K562 (cell line): ENCODE data around the gene HIRIP3. TPM values are rescaled to one million over a fixed set of nuclear protein-coding genes. Genes with fewer than 3 reads are reported as not detected.

Experiments
- ATAC-seq: fragments of 200-7000 bp; cut with Tn5 transposase; 3 replicates; pipeline ENCODE4 v1.9.1; 2020; ENCODE audit warnings: moderate library complexity
- BruUV-seq: library from RNA; stranded (reverse); fragments of 400-500 nt; replicated peaks from 2 replicates; lab custom pipeline; 2021; lab: Mats Ljungman, UMichigan
- CTCF ChIA-PET: fragments of 300-600 bp; formaldehyde crosslinking; extraction: SDS; loops from one replicate; lab custom pipeline; 2021; ENCODE audit warnings: low intra/inter-chr PET ratio; lab: Yijun Ruan, JAX
- POLR2A ChIA-PET: fragments of 300-600, 350-650 bp; sonication (Branson Sonifier 250); formaldehyde crosslinking; extraction: SDS; loops from one replicate; lab custom pipeline; 2021; ENCODE audit warnings: antibody characterized with exemption, inconsistent platforms; lab: Yijun Ruan, JAX
- DNase-seq, 4 experiments: peaks; one replicate each; pipeline versions ENCODE4 v3.0.0 to v3.0.0-alpha.2; 2011 to 2018; ENCODE audit warnings: low spot score in 3 of 4, mixed read lengths in 3 of 4; ENCODE audit errors: extremely low read depth in 1 of 4
- FAIRE-seq: peaks from 2 replicates; lab custom pipeline; 2011; peaks lifted over from hg19 to GRCh38; lab: Jason Lieb, UNC
- H2AFZ ChIP-seq: 2 replicates; pipeline ENCODE4 v1.6.0; 2011; ENCODE audit warnings: low read depth, low read length, control low read depth, inconsistent platforms
- H3K27ac ChIP-seq: fragments of 200-600 bp; 3 replicates; pipeline ENCODE4 v1.8.0; 2011; ENCODE audit warnings: low read depth, mild to moderate bottlenecking, control low read depth, inconsistent platforms, low read length, moderate library complexity, mixed read lengths; ENCODE audit errors: extremely low read depth
- H3K27me3 ChIP-seq, 2 experiments: fragments of 300-600 bp in 1 of 2; 2 replicates in 1 of 2; 3 replicates in 1 of 2; pipeline versions ENCODE4 v1.6.0 to v1.8.0; 2011; ENCODE audit warnings: inconsistent platforms in 2 of 2, low read length in 2 of 2, mild to moderate bottlenecking in 1 of 2, mixed read lengths in 1 of 2, moderate library complexity in 1 of 2; ENCODE audit not compliant: control insufficient read depth in 2 of 2, insufficient read depth in 2 of 2
- H3K36me3 ChIP-seq: fragments of 300-600 bp; 3 replicates; pipeline ENCODE4 v1.8.0; 2011; ENCODE audit warnings: mild to moderate bottlenecking, low read length, inconsistent platforms; ENCODE audit not compliant: control insufficient read depth, insufficient read depth
- H3K4me1 ChIP-seq, 2 experiments: fragments of 200-600 bp in 1 of 2; replicated peaks in 1 of 2; 2 replicates in 1 of 2; 3 replicates in 1 of 2; pipeline versions ENCODE4 v1.5.1 to v1.8.0; 2011; ENCODE audit warnings: inconsistent platforms in 2 of 2, low read length in 2 of 2, mild to moderate bottlenecking in 1 of 2, mixed read lengths in 1 of 2, moderate library complexity in 1 of 2; ENCODE audit not compliant: control insufficient read depth in 2 of 2, insufficient read depth in 2 of 2
- H3K4me2 ChIP-seq: 2 replicates; pipeline ENCODE4 v1.6.1; 2011; ENCODE audit warnings: low read length, control low read depth, inconsistent platforms, mixed read lengths; ENCODE audit not compliant: insufficient read depth
- H3K4me3 ChIP-seq: fragments of 200-600 bp; sonication (generic), shearing (Covaris generic); 2 replicates; pipeline ENCODE4 v1.5.1; 2016; ENCODE audit warnings: control low read depth, inconsistent platforms
- H3K79me2 ChIP-seq: fragments of 200-600 bp; 3 replicates; pipeline ENCODE4 v1.8.0; 2011; ENCODE audit warnings: low read length, inconsistent platforms; ENCODE audit not compliant: control insufficient read depth, insufficient read depth
- H3K9ac ChIP-seq, 2 experiments: 2 replicates each; pipeline versions ENCODE4 v1.6.0 to v1.6.1; 2011; ENCODE audit warnings: low read depth in 2 of 2, low read length in 2 of 2, control low read depth in 1 of 2, inconsistent platforms in 1 of 2, mild to moderate bottlenecking in 1 of 2, mixed read lengths in 1 of 2; ENCODE audit not compliant: insufficient read depth in 1 of 2
- H3K9me1 ChIP-seq: one replicate; pipeline ENCODE4 v1.6.0; 2011; ENCODE audit warnings: inconsistent platforms, mild to moderate bottlenecking, low read length, moderate library complexity; ENCODE audit not compliant: control insufficient read depth, insufficient read depth
- H3K9me3 ChIP-seq: replicated peaks from 2 replicates; pipeline ENCODE4 v1.5.1; 2011; ENCODE audit warnings: low read depth, low read length, inconsistent platforms; ENCODE audit not compliant: control insufficient read depth, insufficient read depth
- H4K20me1 ChIP-seq: replicated peaks from 2 replicates; pipeline ENCODE4 v1.6.1; 2011; ENCODE audit warnings: low read length, inconsistent platforms, mixed read lengths; ENCODE audit not compliant: control insufficient read depth, insufficient read depth
- CBX8 ChIP-seq: fragments of 200-600 bp; sonication (generic); IDR thresholded peaks from 2 replicates; pipeline ENCODE4 v1.6.1; 2012; ENCODE audit warnings: borderline replicate concordance, mixed run types, low read depth, mild to moderate bottlenecking, moderate library complexity, mixed read lengths, low read length, control low read depth, inconsistent platforms; ENCODE audit not compliant: poor library complexity, severe bottlenecking; ENCODE audit errors: extremely low read depth
- EP300 ChIP-seq: IDR thresholded peaks from 2 replicates; pipeline ENCODE4 v1.6.1; 2012; ENCODE audit warnings: low read length, improper control_type of control experiment
- FOXP1 ChIP-seq: sonication (generic); formaldehyde crosslinking; IDR thresholded peaks from 2 replicates; pipeline ENCODE4 v1.8.0; 2022; ENCODE audit warnings: mild to moderate bottlenecking, missing genetic modification reagents
- HLTF ChIP-seq: fragments of 450-650 bp; IDR thresholded peaks from 2 replicates; pipeline ENCODE4 v1.6.1; 2016
- MBD2 ChIP-seq: sonication (generic); IDR thresholded peaks from 2 replicates; pipeline ENCODE4 v1.6.1; 2016; ENCODE audit warnings: low read depth, borderline replicate concordance
- OTX1 ChIP-seq: fragments of 450-650 bp; formaldehyde crosslinking; IDR thresholded peaks from 2 replicates; pipeline ENCODE4 v1.4.0; 2022; ENCODE audit warnings: mild to moderate bottlenecking
- SAP30 ChIP-seq: fragments of 200-600 bp; sonication (generic); IDR thresholded peaks from 2 replicates; pipeline ENCODE4 v1.6.1; 2012; ENCODE audit warnings: borderline replicate concordance, low read depth, mild to moderate bottlenecking, moderate library complexity, low read length, control low read depth, inconsistent platforms; ENCODE audit not compliant: insufficient read depth, poor library complexity, severe bottlenecking
- SMAD1 ChIP-seq: fragments of 150-350 bp; IDR thresholded peaks from 2 replicates; pipeline ENCODE4 v1.6.1; 2014; ENCODE audit warnings: low read length, low read depth; ENCODE audit not compliant: partially characterized antibody
- SPI1 ChIP-seq: IDR thresholded peaks from 2 replicates; pipeline ENCODE4 v1.6.1; 2011; ENCODE audit warnings: low read depth, low read length, control low read depth, borderline replicate concordance
- TBP ChIP-seq: optimal IDR thresholded peaks from 2 replicates; pipeline ENCODE3; 2011; ENCODE audit warnings: low read depth, low read length, improper control_type of control experiment
- WHSC1 ChIP-seq: IDR thresholded peaks from one replicate; pipeline ENCODE4 v1.6.1; 2012; ENCODE audit warnings: low read length, control low read depth, inconsistent platforms
- ZBTB12 ChIP-seq: fragments of 250-450 bp; sonication (Bioruptor Pico); IDR thresholded peaks from 2 replicates; pipeline ENCODE4 v1.4.0; 2020
- ZFP36 ChIP-seq: fragments of 150-350 bp; IDR thresholded peaks from 2 replicates; pipeline ENCODE4 v1.6.1; 2018; ENCODE audit warnings: low read length, low read depth; ENCODE audit not compliant: partially characterized antibody
- WGBS: fragments of 100-300 bp; shearing (Covaris generic); methylation state at CpG from one replicate; pipeline ENCODE4 v1.1.6; 2016; ENCODE audit warnings: low coverage, mixed read lengths; ENCODE audit not compliant: insufficient coverage; ENCODE audit errors: missing lambda C conversion rate; 5-methylcytosine and 5-hydroxymethylcytosine counted together
- in situ Hi-C: fragments of 300-500 bp; cut with MboI; formaldehyde crosslinking; loops from 4 replicates; pipeline ENCODE4 v1.15.0; 2018; ENCODE audit warnings: inconsistent platforms, mixed read lengths
- intact Hi-C: fragments of 100-400 bp; cut with micrococcal nuclease; formaldehyde crosslinking; loops from 2 replicates; pipeline ENCODE4 v1.14.2; 2022
- polyA plus RNA-seq, 8 experiments: library from polyadenylated mRNA; depleted of rRNA in 4 of 8; stranded (reverse) in 5 of 8; unstranded in 3 of 8; fragments of >200 nt; fragmentation: Nextera tagmentation in 2 of 8; fragmentation: Illumina TruSeq in 1 of 8; extraction: Ambion mirVana in 2 of 8; extraction: Trizol in 1 of 8; gene quantifications; 2 replicates each; pipeline versions ENCODE4 v1.2.1 to v1.2.3, GENCODE V29; 2011 to 2014; ENCODE audit warnings: inconsistent platforms in 1 of 8, missing spikeins in 1 of 8
- total RNA-seq, 7 experiments: library from RNA; depleted of rRNA in 6 of 7; stranded (reverse); fragments of >200 nt in 6 of 7; fragmentation: Illumina TruSeq in 2 of 7; extraction: Trizol in 2 of 7; gene quantifications; 2 replicates each; pipeline versions ENCODE4 v1.2.1 to v1.2.3, GENCODE V29; 2011 to 2021; ENCODE audit warnings: low replicate concordance in 1 of 7
- TF ChIP-seq, protein P1 (sequence below): fragments of 250-450 bp; sonication (Bioruptor Pico); IDR thresholded peaks from 2 replicates; pipeline ENCODE4 v1.5.0; 2020; ENCODE audit warnings: mild to moderate bottlenecking, borderline replicate concordance
- TF ChIP-seq, protein P2 (sequence below): fragments of 250-450 bp; sonication (Bioruptor Pico); IDR thresholded peaks from 2 replicates; pipeline ENCODE4 v1.8.0; 2022; ENCODE audit warnings: moderate library complexity, mild to moderate bottlenecking, inconsistent platforms

The HIRIP3 gene
- total and polyA plus RNA-seq, 9 of the 15 experiments (the other 6 are each of a cell fraction or from before 2014, with no cell fraction given), result 3.3 to 38.2 (median 18.2) TPM

DNA sequence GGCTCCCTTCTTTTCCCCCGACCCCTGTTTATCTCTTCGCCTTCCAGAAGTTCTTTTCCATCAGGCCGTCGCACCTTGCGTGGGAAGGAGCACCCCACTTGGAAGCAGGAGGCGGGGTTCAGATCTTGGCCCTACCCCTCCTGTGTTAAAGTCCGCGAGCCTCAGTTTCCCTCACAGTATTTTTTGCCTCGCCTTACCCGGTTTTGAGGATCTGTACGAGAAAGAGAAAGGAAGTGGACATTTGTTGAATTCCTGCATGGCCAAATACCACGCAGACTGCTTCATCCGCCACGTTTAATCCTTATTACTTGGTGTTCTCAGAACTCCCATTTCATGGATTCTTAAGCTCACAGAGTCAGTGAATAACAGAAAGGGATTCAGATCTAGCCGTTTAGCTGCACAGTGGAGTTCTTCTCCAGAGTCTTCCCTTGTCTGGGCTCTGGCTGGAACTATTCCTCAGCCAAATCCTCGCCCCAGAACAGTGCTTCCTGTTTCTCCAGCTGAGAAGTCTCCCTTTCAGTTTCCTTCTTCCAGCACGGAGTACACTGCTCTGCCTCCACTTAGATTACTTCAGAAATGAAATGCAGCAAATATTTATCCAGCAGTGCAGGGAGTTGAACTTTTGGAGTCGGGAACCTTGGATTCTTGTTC, 32.9 kb downstream of the HIRIP3 start:
- Histone ChIP-seq H3K27me3 (no peaks in the 10 kb centered on the region), H2AFZ (peak overlapping the region; percentile 100), H4K20me1 (no peaks in the 10 kb centered on the region), H3K27ac (peak overlapping the region; percentile 85), H3K9ac (peak overlapping the region; percentile 86 to 95), H3K79me2 (peaks cover 7% of the 10 kb centered on the region; the same call in 2 of the 3 replicates), H3K36me3 (peaks cover 7% of the 10 kb centered on the region; the same call in 2 of the 3 replicates), H3K9me3 (no peaks in the 10 kb centered on the region; the same call in 1 of the 2 replicates), H3K4me3 (peak overlapping the region; percentile 69), H3K4me1 (peaks cover 12 to 20% of the 10 kb centered on the region in 2 experiments; a peak in 4 of 5 replicates), H3K4me2 (peak overlapping the region; percentile 87), H3K9me1 (no peaks in the 10 kb centered on the region)
- WGBS, result 9% methylated on average over 18 of the region's 18 CpGs
- ChIA-PET CTCF (no interaction called here), POLR2A (interaction anchor here (1.0 to 3.3 kb wide), 4 partner anchors 11 to 35 kb away, joined by 3 to 18 read pairs (median 11); partner anchors contain the start of gene TAOK2)
- TSS peak; percentile 84 for BruUV-seq
- intact Hi-C loops, result loop anchor here (5.0 kb wide), 1 partner anchor 35 kb away; the partner anchor contains the start of gene KCTD13
- peak in 3 of 4 experiments; percentile 7 to 20 (median 16) for DNase-seq
- ATAC-seq, result 0 out of 3 replicates have a peak, but pooled peaks have one; percentile 7
- peak; percentile 56 for FAIRE-seq
- in situ Hi-C loops, result no loop called here
- TF ChIP-seq, protein P1, sequence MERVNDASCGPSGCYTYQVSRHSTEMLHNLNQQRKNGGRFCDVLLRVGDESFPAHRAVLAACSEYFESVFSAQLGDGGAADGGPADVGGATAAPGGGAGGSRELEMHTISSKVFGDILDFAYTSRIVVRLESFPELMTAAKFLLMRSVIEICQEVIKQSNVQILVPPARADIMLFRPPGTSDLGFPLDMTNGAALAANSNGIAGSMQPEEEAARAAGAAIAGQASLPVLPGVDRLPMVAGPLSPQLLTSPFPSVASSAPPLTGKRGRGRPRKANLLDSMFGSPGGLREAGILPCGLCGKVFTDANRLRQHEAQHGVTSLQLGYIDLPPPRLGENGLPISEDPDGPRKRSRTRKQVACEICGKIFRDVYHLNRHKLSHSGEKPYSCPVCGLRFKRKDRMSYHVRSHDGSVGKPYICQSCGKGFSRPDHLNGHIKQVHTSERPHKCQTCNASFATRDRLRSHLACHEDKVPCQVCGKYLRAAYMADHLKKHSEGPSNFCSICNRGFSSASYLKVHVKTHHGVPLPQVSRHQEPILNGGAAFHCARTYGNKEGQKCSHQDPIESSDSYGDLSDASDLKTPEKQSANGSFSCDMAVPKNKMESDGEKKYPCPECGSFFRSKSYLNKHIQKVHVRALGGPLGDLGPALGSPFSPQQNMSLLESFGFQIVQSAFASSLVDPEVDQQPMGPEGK, result no peak
- no peak for TF ChIP-seq FOXP1 (CRISPR knock-in tag)
- TF ChIP-seq, protein P2, sequence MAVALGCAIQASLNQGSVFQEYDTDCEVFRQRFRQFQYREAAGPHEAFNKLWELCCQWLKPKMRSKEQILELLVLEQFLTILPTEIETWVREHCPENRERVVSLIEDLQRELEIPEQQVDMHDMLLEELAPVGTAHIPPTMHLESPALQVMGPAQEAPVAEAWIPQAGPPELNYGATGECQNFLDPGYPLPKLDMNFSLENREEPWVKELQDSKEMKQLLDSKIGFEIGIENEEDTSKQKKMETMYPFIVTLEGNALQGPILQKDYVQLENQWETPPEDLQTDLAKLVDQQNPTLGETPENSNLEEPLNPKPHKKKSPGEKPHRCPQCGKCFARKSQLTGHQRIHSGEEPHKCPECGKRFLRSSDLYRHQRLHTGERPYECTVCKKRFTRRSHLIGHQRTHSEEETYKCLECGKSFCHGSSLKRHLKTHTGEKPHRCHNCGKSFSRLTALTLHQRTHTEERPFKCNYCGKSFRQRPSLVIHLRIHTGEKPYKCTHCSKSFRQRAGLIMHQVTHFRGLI (CRISPR knock-in tag), result 0 out of 2 replicates have a peak, but pooled peaks have one; percentile 42
- TF ChIP-seq WHSC1, result no peak
- no peak for TF ChIP-seq ZBTB12
- TF ChIP-seq SMAD1, result no peak
- 0 out of 2 replicates have a peak, but pooled peaks have one; percentile 12 for TF ChIP-seq MBD2
- TF ChIP-seq HLTF, result no peak
- 0 out of 2 replicates have a peak, but pooled peaks have one; percentile 39 for TF ChIP-seq OTX1 (CRISPR knock-in tag)
- peak; percentile 17 for TF ChIP-seq SAP30
- TF ChIP-seq CBX8, result no peak
- TF ChIP-seq SPI1, result 0 out of 2 replicates have a peak, but pooled peaks have one; percentile 2
- peak; percentile 24 for TF ChIP-seq ZFP36
- peak; percentile 8 for TF ChIP-seq TBP
- TF ChIP-seq EP300, result no peak
